HG03064 (cell line): Measurements from ENCODE around the gene ZPR1.

Source experiments
- ATAC-seq: cut with Tn5 transposase; IDR thresholded peaks from one replicate; pipeline ENCODE4 v1.9.1; 2021; ENCODE audit warnings: low read depth; ENCODE audit not compliant: unreplicated experiment

The ZPR1 gene

GRCh38 chr11:116724813-116725212, 63.0 kb downstream of the ZPR1 start:
- ATAC-seq: no peak
